AG04450 (cell line): ENCODE results near the gene EPB41L2. TPM values are rescaled to one million over a fixed set of nuclear protein-coding genes. Genes with fewer than 3 reads are reported as not detected.

ENCODE experiments used
- CTCF ChIA-PET: fragments of 300-600, 350-600 bp; formaldehyde crosslinking; extraction: SDS; loops from one replicate; lab custom pipeline; 2022; ENCODE audit warnings: antibody characterized with exemption, inconsistent platforms; lab: Charles Lee
- POLR2A ChIA-PET: fragments of 350-600 bp; formaldehyde crosslinking; extraction: SDS; loops from one replicate; lab custom pipeline; 2021; ENCODE audit warnings: antibody characterized with exemption, inconsistent platforms; lab: Yijun Ruan, JAX
- DNase-seq: peaks from one replicate; pipeline ENCODE4 v3.0.0-alpha.2; 2011; ENCODE audit warnings: low read depth, low spot score
- H3K27ac ChIP-seq: one replicate; pipeline ENCODE4 v1.5.1; 2012; ENCODE audit warnings: low read depth, low read length, control low read depth
- H3K27me3 ChIP-seq: one replicate; pipeline ENCODE4 v1.6.0; 2012; ENCODE audit warnings: low read length; ENCODE audit not compliant: control insufficient read depth, insufficient read depth
- H3K4me3 ChIP-seq: 2 replicates; pipeline ENCODE4 v1.5.1; 2011; ENCODE audit warnings: mild to moderate bottlenecking, low read depth, low read length, control low read depth
- H3K9me3 ChIP-seq: 2 replicates; pipeline ENCODE4 v1.5.1; 2012; ENCODE audit warnings: low read length; ENCODE audit not compliant: control insufficient read depth, insufficient read depth
- CTCF ChIP-seq: IDR thresholded peaks from 2 replicates; pipeline ENCODE4 v1.5.1; 2011; ENCODE audit warnings: low read depth, low read length, control low read depth, inconsistent platforms
- polyA plus RNA-seq: library from polyadenylated mRNA; depleted of rRNA; stranded (reverse); fragments of >200 nt; gene quantifications from 2 replicates; pipeline ENCODE4 v1.2.3, GENCODE V29; 2011

Gene EPB41L2
- polyA plus RNA-seq, 1 experiment, result 165 TPM

GRCh38 chr6:130912434-130912833 lies 150.6 kb downstream of the EPB41L2 start:
- no peak for DNase-seq
- H3K27ac ChIP-seq, result no peak overlapping the region
- no peaks in the 10 kb centered on the region; the same call in 1 of the 2 replicates for H3K9me3 ChIP-seq
- no peaks in the 10 kb centered on the region for H3K27me3 ChIP-seq
- CTCF ChIA-PET, result no interaction called here
- no peak for TF ChIP-seq CTCF
- POLR2A ChIA-PET, result no interaction called here
- H3K4me3 ChIP-seq, result no peak overlapping the region

- H3K27me3 ChIP-seq, result no peaks in the 10 kb centered on the region
- POLR2A ChIA-PET, result no interaction called here
- CTCF ChIA-PET, result no interaction called here
- no peak for DNase-seq
- H3K9me3 ChIP-seq, result no peaks in the 10 kb centered on the region
- TF ChIP-seq CTCF, result no peak
- H3K4me3 ChIP-seq, result no peak overlapping the region
- H3K27ac ChIP-seq, result no peak overlapping the region
These were observed 154.1 kb downstream of the EPB41L2 start for GRCh38 chr6:130908958-130909357.

GRCh38 chr6:130908188-130908587 lies 154.9 kb downstream of the EPB41L2 start:
- DNase-seq, result no peak
- Histone ChIP-seq H3K9me3 (no peaks in the 10 kb centered on the region), H3K27me3 (no peaks in the 10 kb centered on the region), H3K27ac (no peak overlapping the region), H3K4me3 (no peak overlapping the region)
- CTCF ChIA-PET, result no interaction called here
- TF ChIP-seq CTCF, result no peak
- POLR2A ChIA-PET, result interaction anchor here (2.3 kb wide), 1 partner anchor 17 kb away, joined by 14 read pairs; no protein-coding TSS in a partner anchor

- no peaks in the 10 kb centered on the region for H3K9me3 ChIP-seq
- ChIA-PET POLR2A (interaction anchor here (2.3 kb wide), 1 partner anchor 17 kb away, joined by 14 read pairs; no protein-coding TSS in a partner anchor), CTCF (interaction anchor here (1.9 kb wide), 1 partner anchor 23 kb away, joined by 4 read pairs; no protein-coding TSS in a partner anchor)
These were observed 155.4 kb downstream of the EPB41L2 start for GRCh38 chr6:130907687-130908086.

More at GRCh38 chr6:130907687-130908086, 155.4 kb downstream of the EPB41L2 start:
- Histone ChIP-seq H3K4me3 (no peak overlapping the region), H3K27ac (no peak overlapping the region), H3K27me3 (no peaks in the 10 kb centered on the region)
- DNase-seq, result no peak
- no peak for TF ChIP-seq CTCF
